CD4-positive, alpha-beta T cell treated with Interleukin-6 for 4 hours (primary cell): ENCODE results near the gene FADS3.
A peak's percentile ranks its signal among the peaks of the same experiment; 100 is the strongest.

Experiments used
- DNase-seq: peaks from one replicate; pipeline ENCODE4 v3.0.0-alpha.2; 2020; ENCODE audit warnings: mixed read lengths

The FADS3 gene

GRCh38 chr11:61912991-61913698 is 21.8 kb upstream of the FADS3 start:
- DNase-seq: no peak

- DNase-seq: no peak
These were observed 21.2 kb upstream of the FADS3 start for GRCh38 chr11:61912530-61912898.

- DNase-seq: no peak
These were observed 20.6 kb upstream of the FADS3 start for GRCh38 chr11:61911701-61912529.

GRCh38 chr11:61911128-61911700 is 19.9 kb upstream of the FADS3 start:
- DNase-seq: no peak

- DNase-seq: no peak
These were observed 19.1 kb upstream of the FADS3 start for GRCh38 chr11:61910187-61911127.

GRCh38 chr11:61908730-61909316 is 17.5 kb upstream of the FADS3 start:
- DNase-seq: no peak

GRCh38 chr11:61907871-61908729 is 16.8 kb upstream of the FADS3 start:
- no peak for DNase-seq

GRCh38 chr11:61907282-61907681 is 15.9 kb upstream of the FADS3 start:
- DNase-seq: no peak

GRCh38 chr11:61906522-61906909 is 15.2 kb upstream of the FADS3 start:
- no peak for DNase-seq

- DNase-seq: no peak
These were observed 14.6 kb upstream of the FADS3 start for GRCh38 chr11:61905801-61906521.

- no peak for DNase-seq
These were observed 13.8 kb upstream of the FADS3 start for GRCh38 chr11:61905067-61905696.

- DNase-seq: peak; percentile 10
These were observed 13.2 kb upstream of the FADS3 start for GRCh38 chr11:61904539-61905048.

GRCh38 chr11:61903845-61904244 is 12.5 kb upstream of the FADS3 start:
- no peak for DNase-seq

GRCh38 chr11:61902313-61902712 is 11.0 kb upstream of the FADS3 start:
- no peak for DNase-seq

- DNase-seq: no peak
These were observed 10.1 kb upstream of the FADS3 start for GRCh38 chr11:61901397-61901796.

- DNase-seq: no peak
These were observed 8.9 kb upstream of the FADS3 start for GRCh38 chr11:61900251-61900650.

- peak; percentile 91 for DNase-seq
These were observed 7.9 kb upstream of the FADS3 start for GRCh38 chr11:61899146-61899841.

GRCh38 chr11:61898247-61898582 is 6.9 kb upstream of the FADS3 start:
- no peak for DNase-seq
